Prostate gland (tissue), 2 donors: Measurements from ENCODE around the gene AGR3.
A peak's percentile ranks its signal among the peaks of the same experiment; 100 is the strongest.

Experiments
- CTCF ChIP-seq, 4 experiments: fragments of 200-600 bp in 2 of 4; fragments of 450-650 bp in 2 of 4; sonication (generic) in 2 of 4; IDR thresholded peaks; 1 replicate in 3 of 4; 2 replicates in 1 of 4; pipeline ENCODE4 v1.5.1; 2016 to 2019; ENCODE audit warnings: antibody characterized with exemption in 4 of 4, mild to moderate bottlenecking in 2 of 4, moderate library complexity in 2 of 4
- POLR2A ChIP-seq: fragments of 450-650 bp; IDR thresholded peaks from one replicate; pipeline ENCODE4 v1.6.1; 2016; ENCODE audit warnings: antibody characterized with exemption, mild to moderate bottlenecking

- TF ChIP-seq CTCF (IDR thresholded peaks at IDR 0.05) (peak; percentile 37 to 90 (median 80)), POLR2A (no peak)
Observed at GRCh38 chr7:16918288-16918895, 36.6 kb upstream of the AGR3 start.
